GM23338 (cell line): Measurements from ENCODE around the gene MCTP1. TPM values are rescaled to one million over a fixed set of nuclear protein-coding genes. Genes with fewer than 3 reads are reported as not detected.

Experiments
- ATAC-seq: fragments of 200-7000 bp; cut with Tn5 transposase; 3 replicates; pipeline ENCODE4 v1.9.1; 2020
- DNase-seq: peaks from one replicate; pipeline ENCODE4 v3.0.0-alpha.2; 2015; ENCODE audit warnings: low spot score
- H2AFZ ChIP-seq: fragments of 200-600 bp; sonication (generic); 2 replicates; pipeline ENCODE4 v1.8.0; 2016; ENCODE audit warnings: antibody characterized with exemption, mild to moderate bottlenecking, moderate library complexity
- H3F3A ChIP-seq: fragments of 200-600 bp; sonication (generic); replicated peaks from 2 replicates; pipeline ENCODE4 v1.8.0; 2017; ENCODE audit warnings: antibody characterized with exemption, mixed run types, low read depth
- H3K27ac ChIP-seq: fragments of 200-600 bp; sonication (generic); 2 replicates; pipeline ENCODE4 v1.6.1; 2016; ENCODE audit warnings: low read depth
- H3K27me3 ChIP-seq: fragments of 200-600 bp; sonication (generic); 2 replicates; pipeline ENCODE4 v1.8.0; 2016; ENCODE audit warnings: mild to moderate bottlenecking, mixed run types, moderate library complexity; ENCODE audit not compliant: insufficient read depth
- H3K36me3 ChIP-seq: fragments of 200-600 bp; sonication (generic); 2 replicates; pipeline ENCODE4 v1.8.0; 2016; ENCODE audit warnings: mild to moderate bottlenecking; ENCODE audit not compliant: insufficient read depth
- H3K4me1 ChIP-seq: fragments of 200-600 bp; sonication (generic); 2 replicates; pipeline ENCODE4 v1.8.0; 2016; ENCODE audit warnings: mild to moderate bottlenecking, moderate library complexity; ENCODE audit not compliant: insufficient read depth
- H3K4me2 ChIP-seq: fragments of 200-600 bp; sonication (generic); 2 replicates; pipeline ENCODE4 v1.7.1; 2017; ENCODE audit warnings: mixed run types
- H3K4me3 ChIP-seq: fragments of 200-600 bp; sonication (generic); 2 replicates; pipeline ENCODE4 v1.6.1; 2016; ENCODE audit warnings: mixed run types
- H3K79me2 ChIP-seq: fragments of 200-600 bp; sonication (generic); replicated peaks from 2 replicates; pipeline ENCODE4 v1.8.0; 2017; ENCODE audit warnings: mild to moderate bottlenecking; ENCODE audit not compliant: insufficient read depth
- H3K9me2 ChIP-seq: fragments of 200-600 bp; sonication (generic); 2 replicates; pipeline ENCODE4 v1.8.0; 2017; ENCODE audit not compliant: insufficient read depth
- H4K20me1 ChIP-seq: fragments of 200-600 bp; sonication (generic); replicated peaks from 2 replicates; pipeline ENCODE4 v1.8.0; 2017; ENCODE audit warnings: mild to moderate bottlenecking; ENCODE audit not compliant: insufficient read depth
- H3K27ac Mint-ChIP-seq: 2 replicates; pipeline ENCODE4 v1.8.0; 2020; ENCODE audit warnings: inconsistent platforms, mild to moderate bottlenecking, moderate library complexity, mixed read lengths
- H3K27me3 Mint-ChIP-seq: 3 replicates; pipeline ENCODE4 v1.8.0; 2022; ENCODE audit warnings: low read depth, mild to moderate bottlenecking, moderate library complexity, mixed read lengths, inconsistent platforms; ENCODE audit not compliant: insufficient read depth, poor library complexity
- H3K36me3 Mint-ChIP-seq: 3 replicates; pipeline ENCODE4 v1.8.0; 2021; ENCODE audit warnings: low read depth, mild to moderate bottlenecking, inconsistent platforms, moderate library complexity, mixed read lengths
- H3K4me1 Mint-ChIP-seq: 3 replicates; pipeline ENCODE4 v1.8.0; 2020; ENCODE audit warnings: mild to moderate bottlenecking, inconsistent platforms, mixed read lengths
- H3K4me3 Mint-ChIP-seq: 3 replicates; pipeline ENCODE4 v1.8.0; 2021; ENCODE audit warnings: moderate library complexity, mild to moderate bottlenecking, inconsistent platforms, mixed read lengths
- H3K9me3 Mint-ChIP-seq: 3 replicates; pipeline ENCODE4 v1.8.0; 2020; ENCODE audit warnings: moderate library complexity, mild to moderate bottlenecking, inconsistent platforms, mixed read lengths
- CREB1 ChIP-seq: fragments of 250-450 bp; sonication (Bioruptor Pico); IDR thresholded peaks from 2 replicates; pipeline ENCODE4 v1.5.0; 2020; ENCODE audit warnings: low read depth, mild to moderate bottlenecking, moderate library complexity
- CTCF ChIP-seq, 2 experiments: fragments of 200-600 bp in 1 of 2; sonication (generic) in 1 of 2; conservative IDR thresholded peaks; 2 replicates each; pipeline versions ENCODE4 v1.5.1 to v1.6.1; 2016 to 2017; ENCODE audit warnings: antibody characterized with exemption in 2 of 2, low read depth in 2 of 2, mild to moderate bottlenecking in 2 of 2, moderate library complexity in 1 of 2
- EZH2phosphoT487 ChIP-seq: fragments of 200-600 bp; sonication (generic); IDR thresholded peaks from one replicate; pipeline ENCODE4 v1.8.1; 2018; ENCODE audit warnings: antibody characterized with exemption; ENCODE audit not compliant: unreplicated experiment
- JUNB ChIP-seq: IDR thresholded peaks from one replicate; pipeline ENCODE4 v1.6.1; 2016; ENCODE audit warnings: antibody characterized with exemption; ENCODE audit not compliant: unreplicated experiment
- NANOG ChIP-seq: IDR thresholded peaks from 2 replicates; pipeline ENCODE4 v1.6.1; 2016; ENCODE audit warnings: antibody characterized with exemption, borderline replicate concordance
- POLR2AphosphoS5 ChIP-seq: IDR thresholded peaks from 2 replicates; pipeline ENCODE4 v1.6.1; 2016; ENCODE audit warnings: antibody characterized with exemption, low read depth
- REST ChIP-seq: IDR thresholded peaks from one replicate; pipeline ENCODE4 v1.6.1; 2018; ENCODE audit warnings: antibody characterized with exemption; ENCODE audit not compliant: unreplicated experiment
- STAT1 ChIP-seq: IDR thresholded peaks from one replicate; pipeline ENCODE4 v1.6.1; 2016; ENCODE audit warnings: antibody characterized with exemption; ENCODE audit not compliant: unreplicated experiment
- ZNF114 ChIP-seq: fragments of 250-450 bp; sonication (Bioruptor Pico); IDR thresholded peaks from 2 replicates; pipeline ENCODE4 v1.5.0; 2020; ENCODE audit warnings: mild to moderate bottlenecking, moderate library complexity
- ZNF331 ChIP-seq: fragments of 250-450 bp; sonication (Bioruptor Pico); IDR thresholded peaks from 2 replicates; pipeline ENCODE4 v1.5.0; 2020; ENCODE audit warnings: low read depth, mild to moderate bottlenecking, moderate library complexity
- ZNF462 ChIP-seq: fragments of 250-450 bp; sonication (Bioruptor Pico); IDR thresholded peaks from 2 replicates; pipeline ENCODE4 v1.5.0; 2020; ENCODE audit warnings: mild to moderate bottlenecking, moderate library complexity
- polyA plus RNA-seq: library from polyadenylated mRNA; unstranded; fragments of >200 nt; fragmentation: Nextera tagmentation; extraction: Ambion mirVana; gene quantifications from 2 replicates; pipeline ENCODE4 v1.2.1, GENCODE V29; 2016
- total RNA-seq: library from RNA; depleted of rRNA; stranded (reverse); fragments of >200 nt; shearing (Covaris generic); gene quantifications from 2 replicates; pipeline ENCODE4 v1.2.3, GENCODE V29; 2014

The MCTP1 gene
- total and polyA plus RNA-seq, 2 experiments from 2014 or later, result 3.7 to 4.2 TPM

- no peak overlapping the region for H3K4me2 ChIP-seq
- no peak overlapping the region for H3K27ac ChIP-seq
- H3K27me3 ChIP-seq, result no peaks in the 10 kb centered on the region
- H3F3A ChIP-seq, result no peaks in the 10 kb centered on the region
- H3K36me3 Mint-ChIP-seq, result peaks cover 7% of the 10 kb centered on the region; the same call in 2 of the 3 replicates
- no peak overlapping the region for H2AFZ ChIP-seq
- ATAC-seq, result no peak
- H3K9me3 Mint-ChIP-seq, result no peaks in the 10 kb centered on the region
- H3K27ac Mint-ChIP-seq, result no peak overlapping the region
- no peak for DNase-seq
- H3K79me2 ChIP-seq, result no peaks in the 10 kb centered on the region
- no peaks in the 10 kb centered on the region for H3K36me3 ChIP-seq
- TF ChIP-seq NANOG (no peak), REST (no peak), ZNF114 (no peak), POLR2AphosphoS5 (no peak), EZH2phosphoT487 (no peak), CTCF (conservative IDR thresholded peaks at IDR 0.05; ENCODE audit: low read depth in 2 of 2) (no peak), ZNF462 (no peak), CREB1 (CRISPR knock-in tag) (no peak), STAT1 (no peak), ZNF331 (CRISPR knock-in tag) (no peak), JUNB (no peak)
- H3K4me3 ChIP-seq, result no peak overlapping the region
- H3K4me1 Mint-ChIP-seq, result peaks cover 26% of the 10 kb centered on the region
- H4K20me1 ChIP-seq, result no peaks in the 10 kb centered on the region
- no peak overlapping the region for H3K4me3 Mint-ChIP-seq
- peaks cover 4% of the 10 kb centered on the region for H3K27me3 Mint-ChIP-seq
- no peaks in the 10 kb centered on the region; the same call in 1 of the 2 replicates for H3K4me1 ChIP-seq
- no peaks in the 10 kb centered on the region for H3K9me2 ChIP-seq
These were observed 579.5 kb downstream of the MCTP1 start for GRCh38 chr5:94705427-94705826.
